CD4-positive, alpha-beta memory T cell (primary cell): ENCODE data around the gene CST7. TPM values are rescaled to one million over a fixed set of nuclear protein-coding genes. Genes with fewer than 3 reads are reported as not detected.
A peak's percentile ranks its signal among the peaks of the same experiment; 100 is the strongest.

Experiments
- CTCF ChIA-PET: fragments of 350-600 bp; sonication (Branson Sonifier 250); formaldehyde crosslinking; loops from one replicate; lab custom pipeline; 2021; ENCODE audit warnings: inconsistent platforms; ENCODE audit not compliant: partially characterized antibody; lab: Charles Lee
- POLR2A ChIA-PET: fragments of 350-600 bp; sonication (Branson Sonifier 250); formaldehyde crosslinking; loops from one replicate; lab custom pipeline; 2021; ENCODE audit not compliant: partially characterized antibody; lab: Charles Lee
- DNase-seq, 5 donors: peaks; one replicate each; pipeline versions ENCODE4 v3.0.0 to v3.0.0-alpha.2; 2020 to 2022; ENCODE audit warnings: mixed read lengths in 1 of 5
- H3K27ac ChIP-seq: one replicate; pipeline ENCODE4 v1.7.0; 2013; ENCODE audit warnings: low read depth, low read length
- H3K27me3 ChIP-seq: 2 replicates; pipeline ENCODE4 v1.7.0; 2013; ENCODE audit warnings: mild to moderate bottlenecking, low read length, moderate library complexity; ENCODE audit not compliant: insufficient read depth
- H3K36me3 ChIP-seq: 2 replicates; pipeline ENCODE4 v1.7.0; 2013; ENCODE audit warnings: mild to moderate bottlenecking, low read length, moderate library complexity; ENCODE audit not compliant: insufficient read depth
- H3K4me1 ChIP-seq: 2 replicates; pipeline ENCODE4 v1.7.0; 2013; ENCODE audit warnings: mild to moderate bottlenecking, low read length, moderate library complexity; ENCODE audit not compliant: insufficient read depth
- H3K4me3 ChIP-seq, 2 donors: one replicate each; pipeline ENCODE4 v1.7.0; 2013; ENCODE audit warnings: low read length in 2 of 2, mild to moderate bottlenecking in 1 of 2
- H3K9me3 ChIP-seq, 2 donors: one replicate each; pipeline ENCODE4 v1.7.0; 2013; ENCODE audit warnings: low read length in 2 of 2, control low read depth in 1 of 2; ENCODE audit not compliant: control insufficient read depth in 1 of 2
- H3K27ac Mint-ChIP-seq, 7 donors: one replicate each; pipeline ENCODE4 v1.8.0; 2020 to 2021; ENCODE audit warnings: mixed read lengths in 7 of 7, mild to moderate bottlenecking in 6 of 7, inconsistent platforms in 3 of 7, moderate library complexity in 3 of 7
- H3K27me3 Mint-ChIP-seq, 2 donors: one replicate each; pipeline ENCODE4 v1.8.0; 2020 to 2021; ENCODE audit warnings: mixed read lengths in 2 of 2
- H3K36me3 Mint-ChIP-seq, 2 donors: one replicate each; pipeline ENCODE4 v1.8.0; 2020 to 2021; ENCODE audit warnings: mixed read lengths in 2 of 2, inconsistent platforms in 1 of 2, mild to moderate bottlenecking in 1 of 2
- H3K4me1 Mint-ChIP-seq, 4 donors: one replicate each; pipeline ENCODE4 v1.8.0; 2020 to 2021; ENCODE audit warnings: mixed read lengths in 4 of 4, mild to moderate bottlenecking in 1 of 4
- H3K4me3 Mint-ChIP-seq, 8 donors: one replicate each; pipeline ENCODE4 v1.8.0; 2020 to 2021; ENCODE audit warnings: mixed read lengths in 8 of 8, mild to moderate bottlenecking in 7 of 8, moderate library complexity in 6 of 8, inconsistent platforms in 3 of 8
- H3K9me3 Mint-ChIP-seq, 8 donors: one replicate each; pipeline ENCODE4 v1.8.0; 2020 to 2021; ENCODE audit warnings: mixed read lengths in 8 of 8, mild to moderate bottlenecking in 5 of 8, inconsistent platforms in 3 of 8, moderate library complexity in 1 of 8
- intact Hi-C: fragments of 100-400 bp; cut with micrococcal nuclease; formaldehyde crosslinking; loops from one replicate; pipeline ENCODE4 v1.15.1; 2023
- polyA plus RNA-seq, 2 donors: library from polyadenylated mRNA; unstranded; fragments of 300-500 nt; fragmentation: Illumina TruSeq; gene quantifications; one replicate each; pipeline ENCODE4 v1.2.3, GENCODE V29; 2021
- total RNA-seq, 2 experiments: library from RNA; stranded (reverse); gene quantifications; one replicate each; pipeline ENCODE4 v1.2.3, GENCODE V29; 2021

CST7 gene
- total and polyA plus RNA-seq, 4 experiments from 2014 or later: 23.2 to 62.8 (median 40.5) TPM

GRCh38 chr20:24970754-24971153 lies 21.7 kb downstream of the CST7 start:
- H3K27me3 ChIP-seq: no peaks in the 10 kb centered on the region
- Mint-ChIP-seq H3K27me3 (no peaks in the 10 kb centered on the region), H3K27ac (peak overlapping the region in 2 of 7 donors; percentile 4 to 66), H3K4me1 (peaks cover 0 to 8% (median 2%) of the 10 kb centered on the region in 4 donors), H3K4me3 (no peak overlapping the region), H3K36me3 (peaks cover 70 to 90% of the 10 kb centered on the region in 2 donors), H3K9me3 (no peaks in the 10 kb centered on the region)
- no peak overlapping the region for H3K4me3 ChIP-seq
- H3K9me3 ChIP-seq: no peaks in the 10 kb centered on the region
- no peaks in the 10 kb centered on the region for H3K4me1 ChIP-seq
- peaks cover 68% of the 10 kb centered on the region for H3K36me3 ChIP-seq
- no peak for DNase-seq
- CTCF ChIA-PET: no interaction called here
- no peak overlapping the region for H3K27ac ChIP-seq
- intact Hi-C loops: no loop called here
- POLR2A ChIA-PET: no interaction called here

GRCh38 chr20:24971376-24972101 lies 22.5 kb downstream of the CST7 start:
- H3K27ac Mint-ChIP-seq: peak overlapping the region in 1 of 7 donors; percentile 37
- Histone ChIP-seq H3K9me3 (no peaks in the 10 kb centered on the region), H3K4me3 (no peak overlapping the region), H3K27me3 (no peaks in the 10 kb centered on the region), H3K36me3 (peaks cover 60% of the 10 kb centered on the region), H3K4me1 (no peaks in the 10 kb centered on the region), H3K27ac (no peak overlapping the region)
- no peaks in the 10 kb centered on the region for H3K27me3 Mint-ChIP-seq
- peaks cover 0 to 7% (median 4%) of the 10 kb centered on the region in 8 donors for H3K9me3 Mint-ChIP-seq
- intact Hi-C loops: no loop called here
- CTCF ChIA-PET: no interaction called here
- peaks cover 71 to 90% of the 10 kb centered on the region in 2 donors for H3K36me3 Mint-ChIP-seq
- H3K4me1 Mint-ChIP-seq: peaks cover 0 to 11% (median 4%) of the 10 kb centered on the region in 4 donors
- POLR2A ChIA-PET: no interaction called here
- DNase-seq: no peak
- no peak overlapping the region for H3K4me3 Mint-ChIP-seq

- H3K9me3 Mint-ChIP-seq: peaks cover 0 to 8% (median 5%) of the 10 kb centered on the region in 8 donors
- no peak overlapping the region for H3K4me3 Mint-ChIP-seq
- intact Hi-C loops: no loop called here
These were observed 23.3 kb downstream of the CST7 start for GRCh38 chr20:24972341-24972740.

GRCh38 chr20:24977336-24977735 lies 28.3 kb downstream of the CST7 start:
- Mint-ChIP-seq H3K27me3 (no peaks in the 10 kb centered on the region), H3K36me3 (peaks cover 86 to 91% of the 10 kb centered on the region in 2 donors), H3K4me1 (peaks cover 7 to 37% (median 22%) of the 10 kb centered on the region in 4 donors), H3K9me3 (peaks cover 0 to 14% (median 6%) of the 10 kb centered on the region in 8 donors), H3K27ac (peak overlapping the region in 1 of 7 donors; percentile 22), H3K4me3 (no peak overlapping the region)
- POLR2A ChIA-PET: no interaction called here
- Histone ChIP-seq H3K36me3 (peaks cover 29% of the 10 kb centered on the region), H3K27me3 (no peaks in the 10 kb centered on the region), H3K9me3 (no peaks in the 10 kb centered on the region), H3K4me3 (no peak overlapping the region), H3K4me1 (peaks cover 4% of the 10 kb centered on the region), H3K27ac (no peak overlapping the region)
- intact Hi-C loops: no loop called here
- CTCF ChIA-PET: no interaction called here
- DNase-seq: no peak

More at GRCh38 chr20:24972341-24972740, 23.3 kb downstream of the CST7 start:
- Mint-ChIP-seq H3K27me3 (no peaks in the 10 kb centered on the region), H3K36me3 (peaks cover 77 to 95% of the 10 kb centered on the region in 2 donors), H3K4me1 (peaks cover 0 to 15% (median 5%) of the 10 kb centered on the region in 4 donors), H3K27ac (no peak overlapping the region)
- H3K27ac ChIP-seq: no peak overlapping the region
- ChIA-PET CTCF (no interaction called here), POLR2A (no interaction called here)
- peaks cover 58% of the 10 kb centered on the region for H3K36me3 ChIP-seq
- no peaks in the 10 kb centered on the region for H3K4me1 ChIP-seq
- no peaks in the 10 kb centered on the region for H3K27me3 ChIP-seq
- H3K9me3 ChIP-seq: no peaks in the 10 kb centered on the region
- no peak overlapping the region for H3K4me3 ChIP-seq
- no peak for DNase-seq

- POLR2A ChIA-PET: no interaction called here
- Mint-ChIP-seq H3K27me3 (no peaks in the 10 kb centered on the region), H3K9me3 (peaks cover 0 to 14% (median 6%) of the 10 kb centered on the region in 8 donors), H3K27ac (peak overlapping the region in 1 of 7 donors; percentile 41), H3K4me1 (peaks cover 8 to 42% (median 24%) of the 10 kb centered on the region in 4 donors), H3K36me3 (peaks cover 88 to 90% of the 10 kb centered on the region in 2 donors), H3K4me3 (no peak overlapping the region)
- Histone ChIP-seq H3K4me3 (no peak overlapping the region), H3K27me3 (no peaks in the 10 kb centered on the region), H3K36me3 (peaks cover 29% of the 10 kb centered on the region), H3K9me3 (no peaks in the 10 kb centered on the region), H3K4me1 (peaks cover 4% of the 10 kb centered on the region), H3K27ac (no peak overlapping the region)
- DNase-seq: no peak
- CTCF ChIA-PET: no interaction called here
- intact Hi-C loops: no loop called here
These were observed 28.7 kb downstream of the CST7 start for GRCh38 chr20:24977797-24978196.

GRCh38 chr20:24978513-24978912 lies 29.4 kb downstream of the CST7 start:
- Mint-ChIP-seq H3K27ac (peak overlapping the region in 1 of 7 donors; percentile 29), H3K9me3 (peaks cover 0 to 14% (median 6%) of the 10 kb centered on the region in 8 donors), H3K4me3 (no peak overlapping the region), H3K4me1 (peaks cover 8 to 44% (median 28%) of the 10 kb centered on the region in 4 donors), H3K36me3 (peaks cover 88 to 90% of the 10 kb centered on the region in 2 donors), H3K27me3 (no peaks in the 10 kb centered on the region)
- peaks cover 4% of the 10 kb centered on the region for H3K4me1 ChIP-seq
- no peak overlapping the region for H3K4me3 ChIP-seq
- H3K27me3 ChIP-seq: no peaks in the 10 kb centered on the region
- no peaks in the 10 kb centered on the region for H3K9me3 ChIP-seq
- no peak overlapping the region for H3K27ac ChIP-seq
- intact Hi-C loops: no loop called here
- ChIA-PET CTCF (interaction anchor here (0.6 kb wide), 1 partner anchor 48 kb away, joined by 3 read pairs; no protein-coding TSS in a partner anchor), POLR2A (no interaction called here)
- H3K36me3 ChIP-seq: peaks cover 29% of the 10 kb centered on the region
- DNase-seq: no peak

GRCh38 chr20:24979036-24979960 lies 30.2 kb downstream of the CST7 start:
- H3K27ac ChIP-seq: no peak overlapping the region
- no peak for DNase-seq
- no peaks in the 10 kb centered on the region for H3K9me3 ChIP-seq
- H3K4me3 ChIP-seq: no peak overlapping the region
- H3K9me3 Mint-ChIP-seq: peaks cover 0 to 14% (median 6%) of the 10 kb centered on the region in 8 donors
- POLR2A ChIA-PET: no interaction called here
- H3K27me3 Mint-ChIP-seq: no peaks in the 10 kb centered on the region
- H3K36me3 ChIP-seq: peaks cover 29% of the 10 kb centered on the region
- H3K36me3 Mint-ChIP-seq: peaks cover 89 to 90% of the 10 kb centered on the region in 2 donors
- CTCF ChIA-PET: interaction anchor here (0.6 kb wide), 2 partner anchors 49 to 477 kb away, joined by 3 read pairs; no protein-coding TSS in a partner anchor
- H3K4me1 ChIP-seq: peaks cover 4% of the 10 kb centered on the region
- intact Hi-C loops: no loop called here
- H3K4me3 Mint-ChIP-seq: peak overlapping the region in 1 of 8 donors; percentile 42
- H3K27me3 ChIP-seq: no peaks in the 10 kb centered on the region
- peaks cover 10 to 44% (median 34%) of the 10 kb centered on the region in 4 donors for H3K4me1 Mint-ChIP-seq
- H3K27ac Mint-ChIP-seq: peak overlapping the region in 5 of 7 donors; percentile 21 to 82 (median 47)
